HepG2 (cell line): ENCODE measurements around the gene UBXN1. TPM values are rescaled to one million over a fixed set of nuclear protein-coding genes. Genes with fewer than 3 reads are reported as not detected.

Experiments
- ATAC-seq: fragments of 200-7000 bp; cut with Tn5 transposase; 3 replicates; pipeline ENCODE4 v1.9.1; 2020; ENCODE audit warnings: mild to moderate bottlenecking, moderate library complexity
- BruUV-seq: library from RNA; stranded (reverse); fragments of 400-500 nt; replicated peaks from 2 replicates; lab custom pipeline; 2021; lab: Mats Ljungman, UMichigan
- CTCF ChIA-PET: fragments of 300-600 bp; formaldehyde crosslinking; extraction: SDS; loops from one replicate; lab custom pipeline; 2021; ENCODE audit warnings: low total read pairs, inconsistent platforms, low intra/inter-chr PET ratio; lab: Yijun Ruan, JAX
- POLR2A ChIA-PET: fragments of 350-600 bp; sonication (Branson Sonifier 250); formaldehyde crosslinking; loops from one replicate; lab custom pipeline; 2020; ENCODE audit warnings: antibody characterized with exemption, inconsistent platforms; lab: Yijun Ruan, JAX
- DNase-seq: peaks from one replicate; pipeline ENCODE4 v3.0.0-alpha.2; 2015; ENCODE audit warnings: low spot score
- FAIRE-seq: peaks from 3 replicates; lab custom pipeline; 2011; peaks lifted over from hg19 to GRCh38; lab: Jason Lieb, UNC
- H2AFZ ChIP-seq: one replicate; pipeline ENCODE4 v1.6.1; 2011; ENCODE audit warnings: low read length, inconsistent platforms
- H3K27ac ChIP-seq: fragments of 300-600 bp; 3 replicates; pipeline ENCODE4 v1.8.0; 2011; ENCODE audit warnings: mixed run types, mild to moderate bottlenecking, mixed read lengths, low read length, inconsistent platforms; ENCODE audit not compliant: insufficient read depth; ENCODE audit errors: extremely low read length
- H3K27me3 ChIP-seq, 2 experiments: fragments of 200-600 bp in 1 of 2; 2 replicates in 1 of 2; 3 replicates in 1 of 2; pipeline versions ENCODE4 v1.6.0 to v1.8.0; 2011; ENCODE audit warnings: low read length in 2 of 2, mild to moderate bottlenecking in 2 of 2, moderate library complexity in 2 of 2, inconsistent platforms in 1 of 2; ENCODE audit not compliant: insufficient read depth in 2 of 2, control insufficient read depth in 1 of 2
- H3K36me3 ChIP-seq, 2 experiments: fragments of 200-600 bp in 1 of 2; replicated peaks in 1 of 2; 2 replicates in 1 of 2; 3 replicates in 1 of 2; pipeline versions ENCODE4 v1.5.1 to v1.8.0; 2011; ENCODE audit warnings: low read length in 2 of 2, inconsistent platforms in 1 of 2; ENCODE audit not compliant: insufficient read depth in 2 of 2, control insufficient read depth in 1 of 2
- H3K4me1 ChIP-seq: 2 replicates; pipeline ENCODE4 v1.5.1; 2012; ENCODE audit warnings: low read length, inconsistent platforms; ENCODE audit not compliant: insufficient read depth
- H3K4me2 ChIP-seq: 2 replicates; pipeline ENCODE4 v1.6.0; 2011; ENCODE audit warnings: low read depth, low read length, inconsistent platforms
- H3K4me3 ChIP-seq, 3 experiments: fragments of 200-600 bp in 1 of 3; sonication (generic), shearing (Covaris generic) in 1 of 3; replicated peaks in 1 of 3; 2 replicates each; pipeline ENCODE4 v1.5.1; 2011 to 2016; ENCODE audit warnings: low read length in 3 of 3, inconsistent platforms in 2 of 3, low read depth in 2 of 3, mild to moderate bottlenecking in 2 of 3, control low read depth in 1 of 3, mixed read lengths in 1 of 3; ENCODE audit not compliant: insufficient read depth in 1 of 3
- H3K79me2 ChIP-seq: one replicate; pipeline ENCODE4 v1.6.1; 2011; ENCODE audit warnings: low read length, inconsistent platforms; ENCODE audit not compliant: insufficient read depth
- H3K9ac ChIP-seq: 2 replicates; pipeline ENCODE4 v1.6.0; 2011; ENCODE audit warnings: mild to moderate bottlenecking, low read depth, low read length, inconsistent platforms; ENCODE audit not compliant: insufficient read depth
- H3K9me3 ChIP-seq: 2 replicates; pipeline ENCODE4 v1.5.1; 2012; ENCODE audit warnings: mild to moderate bottlenecking, low read length
- H4K20me1 ChIP-seq: 2 replicates; pipeline ENCODE4 v1.6.0; 2011; ENCODE audit warnings: inconsistent platforms, mild to moderate bottlenecking, low read length, moderate library complexity; ENCODE audit not compliant: insufficient read depth
- AGO2 ChIP-seq: fragments of 200-400 bp; formaldehyde crosslinking; optimal IDR thresholded peaks from 2 replicates; pipeline ENCODE3; 2017; ENCODE audit warnings: mild to moderate bottlenecking, low read depth, low read length, moderate library complexity
- CENPBD1 ChIP-seq: sonication (generic); formaldehyde crosslinking; IDR thresholded peaks from 2 replicates; pipeline ENCODE4 v1.8.0; 2022; ENCODE audit warnings: missing genetic modification reagents, low read depth, mild to moderate bottlenecking, borderline replicate concordance
- CENPT ChIP-seq: sonication (generic); formaldehyde crosslinking; IDR thresholded peaks from 2 replicates; pipeline ENCODE4 v1.8.0; 2022; ENCODE audit warnings: low read depth, mild to moderate bottlenecking, moderate library complexity, missing genetic modification reagents
- CHD4 ChIP-seq: fragments of 200-600 bp; sonication (generic); IDR thresholded peaks from 2 replicates; pipeline ENCODE4 v1.7.0; 2017; ENCODE audit warnings: mild to moderate bottlenecking, low read length, borderline replicate concordance
- DMTF1 ChIP-seq: sonication (generic); formaldehyde crosslinking; IDR thresholded peaks from 2 replicates; pipeline ENCODE4 v1.4.0; 2020; ENCODE audit warnings: mild to moderate bottlenecking, missing genetic modification reagents
- KDM3A ChIP-seq: IDR thresholded peaks from 2 replicates; pipeline ENCODE4 v1.6.1; 2018; ENCODE audit warnings: low read depth, missing compliant biosample characterization
- MBNL3 ChIP-seq: fragments of 250-450 bp; sonication (Bioruptor Pico); conservative IDR thresholded peaks from 2 replicates; pipeline ENCODE4 v1.8.0; 2022; ENCODE audit warnings: mild to moderate bottlenecking, inconsistent platforms
- NONO ChIP-seq, 2 experiments: fragments of 450-650 bp in 1 of 2; sonication (generic) in 1 of 2; formaldehyde crosslinking in 1 of 2; IDR thresholded peaks in 1 of 2; conservative IDR thresholded peaks in 1 of 2; 2 replicates each; pipeline versions ENCODE4 v1.6.1 to v1.8.0; 2017 to 2022; ENCODE audit warnings: mild to moderate bottlenecking in 1 of 2, missing genetic modification reagents in 1 of 2, moderate library complexity in 1 of 2
- SATB2 ChIP-seq: sonication (generic); formaldehyde crosslinking; IDR thresholded peaks from 2 replicates; pipeline ENCODE4 v1.5.0; 2020; ENCODE audit warnings: missing genetic modification reagents
- SIX1 ChIP-seq: sonication (generic); formaldehyde crosslinking; IDR thresholded peaks from 2 replicates; pipeline ENCODE4 v1.4.0; 2020; ENCODE audit warnings: missing genetic modification reagents, borderline replicate concordance
- SMAD9 ChIP-seq: sonication (generic); formaldehyde crosslinking; IDR thresholded peaks from 2 replicates; pipeline ENCODE4 v1.5.1; 2020; ENCODE audit warnings: mild to moderate bottlenecking, missing genetic modification reagents
- SRSF4 ChIP-seq: fragments of 200-400 bp; formaldehyde crosslinking; IDR thresholded peaks from one replicate; pipeline ENCODE4 v1.6.1; 2018; ENCODE audit warnings: mild to moderate bottlenecking, low read depth, low read length, moderate library complexity; ENCODE audit not compliant: poor library complexity, severe bottlenecking
- TBX2 ChIP-seq: sonication (generic); formaldehyde crosslinking; IDR thresholded peaks from 2 replicates; pipeline ENCODE4 v1.5.0; 2020; ENCODE audit warnings: missing genetic modification reagents, mild to moderate bottlenecking, borderline replicate concordance
- TCF12 ChIP-seq, 2 experiments: fragments of 450-650 bp in 1 of 2; sonication (generic) in 1 of 2; formaldehyde crosslinking in 1 of 2; IDR thresholded peaks; 2 replicates each; pipeline versions ENCODE4 v1.6.1 to v1.8.0; 2017 to 2022; ENCODE audit warnings: antibody characterized with exemption in 1 of 2, mild to moderate bottlenecking in 1 of 2, missing genetic modification reagents in 1 of 2, moderate library complexity in 1 of 2
- YY1 ChIP-seq: IDR thresholded peaks from 2 replicates; pipeline ENCODE4 v1.6.1; 2011; ENCODE audit warnings: low read length, low read depth, moderate library complexity, mild to moderate bottlenecking; ENCODE audit not compliant: insufficient read depth, insufficient replicate concordance
- ZIK1 ChIP-seq: sonication (generic); formaldehyde crosslinking; IDR thresholded peaks from 2 replicates; pipeline ENCODE4 v1.5.0; 2020; ENCODE audit warnings: mild to moderate bottlenecking, low read depth, missing genetic modification reagents, borderline replicate concordance
- ZNF12 ChIP-seq: sonication (generic); formaldehyde crosslinking; IDR thresholded peaks from 2 replicates; pipeline ENCODE4 v1.5.0; 2020; ENCODE audit warnings: missing genetic modification reagents
- ZNF367 ChIP-seq: sonication (generic); formaldehyde crosslinking; IDR thresholded peaks from 2 replicates; pipeline ENCODE4 v1.4.0; 2020; ENCODE audit warnings: missing genetic modification reagents, borderline replicate concordance
- ZNF557 ChIP-seq: sonication (generic); formaldehyde crosslinking; IDR thresholded peaks from 2 replicates; pipeline ENCODE4 v1.4.0; 2020; ENCODE audit warnings: missing genetic modification reagents
- ZNF746 ChIP-seq: sonication (generic); formaldehyde crosslinking; IDR thresholded peaks from 2 replicates; pipeline ENCODE4 v1.8.0; 2022; ENCODE audit warnings: mild to moderate bottlenecking, missing genetic modification reagents
- ZNF879 ChIP-seq: sonication (generic); formaldehyde crosslinking; IDR thresholded peaks from 2 replicates; pipeline ENCODE4 v1.8.1; 2023; ENCODE audit warnings: missing genetic modification reagents
- WGBS: methylation state at CpG from one replicate; pipeline ENCODE4 v1.1.6; 2017; ENCODE audit warnings: low lambda C conversion rate; 5-methylcytosine and 5-hydroxymethylcytosine counted together
- in situ Hi-C: cut with HindIII; loops from 2 replicates; pipeline ENCODE4 v1.10.0; 2017; ENCODE audit warnings: low pct_unique_long_range_greater_than_20kb; ENCODE audit not compliant: extremely low pct_ligation_motif_present
- intact Hi-C: fragments of 100-400 bp; cut with micrococcal nuclease; formaldehyde crosslinking; loops from one replicate; pipeline ENCODE4 v1.10.0; 2022; ENCODE audit not compliant: unreplicated experiment
- polyA plus RNA-seq, 8 experiments: library from polyadenylated mRNA; depleted of rRNA in 3 of 8; stranded (reverse) in 7 of 8; unstranded in 1 of 8; fragments of >200 nt; fragmentation: Illumina TruSeq in 4 of 8; extraction: Trizol in 4 of 8; gene quantifications; 2 replicates each; pipeline versions ENCODE4 v1.2.1 to v1.2.3, GENCODE V29; 2011 to 2016; ENCODE audit warnings: low read depth in 4 of 8, missing spikeins in 1 of 8, mixed read lengths in 1 of 8; ENCODE audit not compliant: insufficient read depth in 1 of 8
- total RNA-seq, 5 experiments: library from RNA; depleted of rRNA; stranded (reverse); fragments of >200 nt; fragmentation: Illumina TruSeq; extraction: Trizol; gene quantifications; 2 replicates each; pipeline ENCODE4 v1.2.3, GENCODE V29; 2016; ENCODE audit warnings: low read depth in 1 of 5

Gene UBXN1
- total and polyA plus RNA-seq, 2 of the 13 experiments (the other 11 are each of a cell fraction or from before 2014, with no cell fraction given) = 47.5 to 52.4 TPM

- TF ChIP-seq SRSF4 = no peak
- no peak for TF ChIP-seq ZNF12 (CRISPR knock-in tag)
- no peak for TF ChIP-seq SIX1 (CRISPR knock-in tag)
- no peak for TF ChIP-seq MBNL3 (CRISPR knock-in tag)
- no peak for TF ChIP-seq KDM3A (CRISPR knock-in tag)
- no peak for TF ChIP-seq ZIK1 (CRISPR knock-in tag)
Measured at GRCh38 chr11:62710001-62710345, 31.1 kb upstream of the UBXN1 start (continued).

- Histone ChIP-seq H3K36me3 (peaks cover 12 to 53% of the 10 kb centered on the region in 2 experiments), H3K9me3 (no peaks in the 10 kb centered on the region), H3K9ac (no peak overlapping the region), H4K20me1 (peaks cover 6% of the 10 kb centered on the region; the same call in 1 of the 2 replicates), H3K4me2 (no peak overlapping the region), H3K27ac (no peak overlapping the region), H3K4me1 (peaks cover 18% of the 10 kb centered on the region), H3K4me3 (no peak overlapping the region), H2AFZ (no peak overlapping the region), H3K27me3 (no peaks in the 10 kb centered on the region), H3K79me2 (no peaks in the 10 kb centered on the region)
- intact Hi-C loops (no loop called here), in situ Hi-C loops (loop anchor here (10.0 kb wide), 1 partner anchor 315 kb away; no protein-coding TSS in a partner anchor)
- no peak for ATAC-seq
- ChIA-PET CTCF (no interaction called here), POLR2A (interaction anchor here (1.4 kb wide), 1 partner anchor 44 kb away, joined by 4 read pairs; the partner anchor contains the start of gene ZBTB3)
- BruUV-seq = no TSS peak
- no peak for DNase-seq
- FAIRE-seq = no peak
- 98% methylated on average over 47 of the region's 47 CpGs for WGBS
- TF ChIP-seq ZNF557 (CRISPR knock-in tag) (no peak), CENPBD1 (CRISPR knock-in tag) (no peak), DMTF1 (no peak), ZNF367 (CRISPR knock-in tag) (no peak), ZNF879 (CRISPR knock-in tag) (no peak), NONO (IDR thresholded peaks at IDR 0.05) (no peak), NONO (CRISPR knock-in tag; conservative IDR thresholded peaks at IDR 0.05) (0 out of 2 replicates have a peak, but pooled peaks have one; percentile 21), TBX2 (CRISPR knock-in tag) (no peak), TCF12 (IDR thresholded peaks at IDR 0.05) (no peak), TCF12 (CRISPR knock-in tag; IDR thresholded peaks at IDR 0.05) (no peak), YY1 (peak; percentile 55), ZNF746 (CRISPR knock-in tag) (no peak), AGO2 (peak; percentile 92), SMAD9 (CRISPR knock-in tag) (no peak), CHD4 (no peak), CENPT (CRISPR knock-in tag) (no peak), SATB2 (CRISPR knock-in tag) (no peak)
Measured at GRCh38 chr11:62709247-62710000, 30.6 kb upstream of the UBXN1 start.
